NT2/D1 (cell line): ENCODE measurements around the gene GPRC5B.

ENCODE experiments used
- YY1 ChIP-seq: IDR thresholded peaks from 2 replicates; pipeline ENCODE4 v1.6.1; 2011; ENCODE audit not compliant: insufficient read length, insufficient read depth
- ZNF274 ChIP-seq: IDR thresholded peaks from 2 replicates; pipeline ENCODE4 v1.6.1; 2011; ENCODE audit warnings: mild to moderate bottlenecking, low read depth, low read length

GRCh38 chr16:19901164-19901563 is 16.5 kb upstream of the GPRC5B start:
- TF ChIP-seq ZNF274: no peak
- no peak for TF ChIP-seq YY1
